ENCODE results near the gene CYBC1.

DNA sequence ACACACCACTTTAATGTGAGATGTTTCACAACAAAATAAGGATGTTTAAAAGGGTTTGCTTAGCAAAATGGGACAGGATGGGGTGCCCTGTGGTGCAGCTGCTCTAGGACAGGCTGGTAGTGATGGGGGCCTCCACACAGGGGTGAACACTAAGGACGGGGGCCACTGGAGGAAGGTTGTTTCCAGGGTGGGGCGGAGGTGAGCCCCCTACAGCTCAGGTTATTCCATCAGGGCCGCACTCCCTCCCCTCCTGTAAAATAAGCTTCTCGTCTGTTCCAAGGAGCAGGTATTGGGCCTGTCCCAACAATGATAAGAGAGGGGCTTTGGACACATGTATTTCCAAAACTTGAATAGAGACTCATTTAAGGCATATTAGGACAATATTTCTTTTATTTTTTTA lies 34.3 kb downstream of the CYBC1 start:
- TF ChIP-seq ZNF677 (tag by site-specific recombination; IDR thresholded peaks at IDR 0.05), result no peak
- TF ChIP-seq, protein P1, sequence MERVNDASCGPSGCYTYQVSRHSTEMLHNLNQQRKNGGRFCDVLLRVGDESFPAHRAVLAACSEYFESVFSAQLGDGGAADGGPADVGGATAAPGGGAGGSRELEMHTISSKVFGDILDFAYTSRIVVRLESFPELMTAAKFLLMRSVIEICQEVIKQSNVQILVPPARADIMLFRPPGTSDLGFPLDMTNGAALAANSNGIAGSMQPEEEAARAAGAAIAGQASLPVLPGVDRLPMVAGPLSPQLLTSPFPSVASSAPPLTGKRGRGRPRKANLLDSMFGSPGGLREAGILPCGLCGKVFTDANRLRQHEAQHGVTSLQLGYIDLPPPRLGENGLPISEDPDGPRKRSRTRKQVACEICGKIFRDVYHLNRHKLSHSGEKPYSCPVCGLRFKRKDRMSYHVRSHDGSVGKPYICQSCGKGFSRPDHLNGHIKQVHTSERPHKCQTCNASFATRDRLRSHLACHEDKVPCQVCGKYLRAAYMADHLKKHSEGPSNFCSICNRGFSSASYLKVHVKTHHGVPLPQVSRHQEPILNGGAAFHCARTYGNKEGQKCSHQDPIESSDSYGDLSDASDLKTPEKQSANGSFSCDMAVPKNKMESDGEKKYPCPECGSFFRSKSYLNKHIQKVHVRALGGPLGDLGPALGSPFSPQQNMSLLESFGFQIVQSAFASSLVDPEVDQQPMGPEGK (tag by site-specific recombination; IDR thresholded peaks at IDR 0.05), result no peak
